Keratinocyte (primary cell): ENCODE measurements around the gene TSHZ2. TPM values are rescaled to one million over a fixed set of nuclear protein-coding genes. Genes with fewer than 3 reads are reported as not detected.

Experiments used
- DNase-seq: peaks from one replicate; pipeline ENCODE4 v3.0.0-alpha.2; 2011; ENCODE audit warnings: low read depth, missing footprints, low spot score
- FAIRE-seq: peaks from 2 replicates; lab custom pipeline; 2011; peaks lifted over from hg19 to GRCh38; lab: Jason Lieb, UNC
- H2AFZ ChIP-seq: 2 replicates; pipeline ENCODE4 v1.6.0; 2012; ENCODE audit warnings: low read length, control low read depth, inconsistent platforms; ENCODE audit not compliant: control insufficient read depth
- H3K27ac ChIP-seq: 2 replicates; pipeline ENCODE4 v1.5.1; 2011; ENCODE audit warnings: low read length; ENCODE audit not compliant: control insufficient read depth, insufficient read depth
- H3K27me3 ChIP-seq: 3 replicates; pipeline ENCODE4 v1.6.0; 2011; ENCODE audit warnings: low read length; ENCODE audit not compliant: control insufficient read depth, insufficient read depth; ENCODE audit errors: extremely low read depth
- H3K36me3 ChIP-seq, 2 experiments: 2 replicates in 1 of 2; 3 replicates in 1 of 2; pipeline ENCODE4 v1.5.1; 2011; ENCODE audit warnings: low read length in 2 of 2, mild to moderate bottlenecking in 1 of 2; ENCODE audit not compliant: control insufficient read depth in 2 of 2, insufficient read depth in 2 of 2; ENCODE audit errors: extremely low read depth in 1 of 2
- H3K4me1 ChIP-seq: 3 replicates; pipeline ENCODE4 v1.5.1; 2011; ENCODE audit warnings: low read length; ENCODE audit not compliant: control insufficient read depth, insufficient read depth; ENCODE audit errors: extremely low read depth
- H3K4me2 ChIP-seq: 3 replicates; pipeline ENCODE4 v1.6.0; 2011; ENCODE audit warnings: low read depth, low read length; ENCODE audit not compliant: control insufficient read depth, insufficient read depth; ENCODE audit errors: extremely low read depth
- H3K4me3 ChIP-seq, 3 experiments: fragments of 200-600 bp in 1 of 3; sonication (generic) in 1 of 3; 2 replicates in 2 of 3; 3 replicates in 1 of 3; pipeline ENCODE4 v1.5.1; 2011 to 2016; ENCODE audit warnings: low read length in 3 of 3, mild to moderate bottlenecking in 3 of 3, control low read depth in 2 of 3, inconsistent platforms in 1 of 3, low read depth in 1 of 3, mixed read lengths in 1 of 3, mixed run types in 1 of 3, moderate library complexity in 1 of 3; ENCODE audit not compliant: control insufficient read depth in 2 of 3, insufficient read depth in 2 of 3; ENCODE audit errors: extremely low read depth in 1 of 3
- H3K79me2 ChIP-seq: 2 replicates; pipeline ENCODE4 v1.6.0; 2012; ENCODE audit warnings: low read length; ENCODE audit not compliant: control insufficient read depth, insufficient read depth
- H3K9ac ChIP-seq: 3 replicates; pipeline ENCODE4 v1.6.0; 2011; ENCODE audit warnings: low read length; ENCODE audit not compliant: control insufficient read depth, insufficient read depth; ENCODE audit errors: extremely low read depth
- H3K9me1 ChIP-seq: 3 replicates; pipeline ENCODE4 v1.6.0; 2011; ENCODE audit warnings: low read length; ENCODE audit not compliant: control insufficient read depth, insufficient read depth; ENCODE audit errors: extremely low read depth
- H3K9me3 ChIP-seq: 2 replicates; pipeline ENCODE4 v1.5.1; 2012; ENCODE audit warnings: low read depth, low read length; ENCODE audit not compliant: control insufficient read depth
- H4K20me1 ChIP-seq: 3 replicates; pipeline ENCODE4 v1.6.0; 2011; ENCODE audit warnings: low read length; ENCODE audit not compliant: control insufficient read depth, insufficient read depth; ENCODE audit errors: extremely low read depth
- CTCF ChIP-seq, 3 experiments: IDR thresholded peaks in 1 of 3; conservative IDR thresholded peaks in 1 of 3; optimal IDR thresholded peaks in 1 of 3; 2 replicates in 2 of 3; 3 replicates in 1 of 3; pipeline versions ENCODE3 to v1.5.1; 2011; ENCODE audit warnings: low read length in 3 of 3, mild to moderate bottlenecking in 3 of 3, moderate library complexity in 2 of 3, control low read depth in 1 of 3, inconsistent platforms in 1 of 3; ENCODE audit not compliant: insufficient read depth in 2 of 3; ENCODE audit errors: extremely low read depth in 1 of 3
- EZH2 ChIP-seq: IDR thresholded peaks from one replicate; pipeline ENCODE4 v1.6.1; 2012; ENCODE audit warnings: inconsistent platforms, mild to moderate bottlenecking, low read length, moderate library complexity
- dilution Hi-C: fragments of 300-500 bp; cut with MboI; formaldehyde crosslinking; loops from one replicate; pipeline ENCODE4 v1.7.0; 2020; ENCODE audit warnings: low sequenced_read_pairs; ENCODE audit not compliant: extremely low pct_ligation_motif_present
- polyA plus RNA-seq, 5 experiments: library from polyadenylated mRNA; depleted of rRNA in 3 of 5; stranded (reverse) in 3 of 5; stranded (forward) in 1 of 5; unstranded in 1 of 5; fragments of >200 nt; gene quantifications; 1 replicate in 1 of 5; 2 replicates in 3 of 5; 3 replicates in 1 of 5; pipeline versions ENCODE4 v1.2.1 to v1.2.3, GENCODE V29; 2011 to 2012; ENCODE audit warnings: missing spikeins in 2 of 5, low read depth in 1 of 5, low replicate concordance in 1 of 5

The TSHZ2 gene
- polyA plus RNA-seq, 1 donor (not counting 4 experiments of a cell fraction or from before 2014, with no cell fraction given): 1.1 TPM

- no peak for FAIRE-seq
- no peaks in the 10 kb centered on the region for H3K36me3 ChIP-seq
- no peak overlapping the region for H3K9ac ChIP-seq
- H4K20me1 ChIP-seq: no peaks in the 10 kb centered on the region
- H3K27ac ChIP-seq: no peak overlapping the region
- DNase-seq: no peak
- no peaks in the 10 kb centered on the region for H3K9me1 ChIP-seq
- no peak overlapping the region for H2AFZ ChIP-seq
- no peak for TF ChIP-seq CTCF (optimal IDR thresholded peaks at IDR 0.05 in 1 of 3, IDR thresholded peaks at IDR 0.05 in 1 of 3, conservative IDR thresholded peaks at IDR 0.05 in 1 of 3; ENCODE audit: extremely low read depth in 1 of 3, insufficient read depth in 2 of 3, low read length in 3 of 3)
- TF ChIP-seq EZH2: no peak
- no peaks in the 10 kb centered on the region for H3K27me3 ChIP-seq
- no peak overlapping the region for H3K4me3 ChIP-seq
- peaks cover 5% of the 10 kb centered on the region for H3K4me1 ChIP-seq
- no peaks in the 10 kb centered on the region for H3K9me3 ChIP-seq
- H3K79me2 ChIP-seq: no peaks in the 10 kb centered on the region
- H3K4me2 ChIP-seq: no peak overlapping the region
- dilution Hi-C loops: no loop called here
Measured at GRCh38 chr20:53071833-53072232, 99.7 kb downstream of the TSHZ2 start.

- Histone ChIP-seq H3K9me3 (no peaks in the 10 kb centered on the region), H3K27ac (no peak overlapping the region), H3K4me2 (no peak overlapping the region), H3K4me1 (peaks cover 11% of the 10 kb centered on the region), H2AFZ (no peak overlapping the region), H3K36me3 (no peaks in the 10 kb centered on the region), H4K20me1 (no peaks in the 10 kb centered on the region), H3K9ac (no peak overlapping the region), H3K79me2 (no peaks in the 10 kb centered on the region), H3K4me3 (no peak overlapping the region), H3K9me1 (no peaks in the 10 kb centered on the region), H3K27me3 (no peaks in the 10 kb centered on the region)
- no peak for TF ChIP-seq CTCF (optimal IDR thresholded peaks at IDR 0.05 in 1 of 3, IDR thresholded peaks at IDR 0.05 in 1 of 3, conservative IDR thresholded peaks at IDR 0.05 in 1 of 3; ENCODE audit: extremely low read depth in 1 of 3, insufficient read depth in 2 of 3, low read length in 3 of 3)
- TF ChIP-seq EZH2: no peak
- no peak for FAIRE-seq
- dilution Hi-C loops: no loop called here
- DNase-seq: no peak
Measured at GRCh38 chr20:53072923-53073579, 100.9 kb downstream of the TSHZ2 start.
